Esophagus mucosa (tissue), 1 donor: ENCODE results near the gene CFTR. TPM values are rescaled to one million over a fixed set of nuclear protein-coding genes. Genes with fewer than 3 reads are reported as not detected.
"Not testable (repeated sequence)": the region's sequence is repeated elsewhere in the genome, so short reads cannot be mapped to it uniquely, and the experiment has no call there.

ENCODE experiments used
- ATAC-seq: fragments of 200-7000 bp; cut with Tn5 transposase; one replicate; pipeline ENCODE4 v1.9.1; 2020
- total RNA-seq: library from RNA; stranded (reverse); gene quantifications from one replicate; pipeline ENCODE4 v1.2.4, GENCODE V29; 2023
- donor health status: DM: yes; HTN: yes; CAD: no.

CFTR gene
- 0.60 TPM for total RNA-seq

DNA sequence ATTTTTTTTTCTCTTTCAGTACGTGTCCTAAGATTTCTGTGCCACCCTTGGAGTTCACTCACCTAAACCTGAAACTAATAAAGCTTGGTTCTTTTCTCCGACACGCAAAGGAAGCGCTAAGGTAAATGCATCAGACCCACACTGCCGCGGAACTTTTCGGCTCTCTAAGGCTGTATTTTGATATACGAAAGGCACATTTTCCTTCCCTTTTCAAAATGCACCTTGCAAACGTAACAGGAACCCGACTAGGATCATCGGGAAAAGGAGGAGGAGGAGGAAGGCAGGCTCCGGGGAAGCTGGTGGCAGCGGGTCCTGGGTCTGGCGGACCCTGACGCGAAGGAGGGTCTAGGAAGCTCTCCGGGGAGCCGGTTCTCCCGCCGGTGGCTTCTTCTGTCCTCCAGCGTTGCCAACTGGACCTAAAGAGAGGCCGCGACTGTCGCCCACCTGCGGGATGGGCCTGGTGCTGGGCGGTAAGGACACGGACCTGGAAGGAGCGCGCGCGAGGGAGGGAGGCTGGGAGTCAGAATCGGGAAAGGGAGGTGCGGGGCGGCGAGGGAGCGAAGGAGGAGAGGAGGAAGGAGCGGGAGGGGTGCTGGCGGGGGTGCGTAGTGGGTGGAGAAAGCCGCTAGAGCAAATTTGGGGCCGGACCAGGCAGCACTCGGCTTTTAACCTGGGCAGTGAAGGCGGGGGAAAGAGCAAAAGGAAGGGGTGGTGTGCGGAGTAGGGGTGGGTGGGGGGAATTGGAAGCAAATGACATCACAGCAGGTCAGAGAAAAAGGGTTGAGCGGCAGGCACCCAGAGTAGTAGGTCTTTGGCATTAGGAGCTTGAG is at the start of gene CFTR:
Gene CFTR (plus strand): TSS at position 801 of the 830 bp plus-strand sequence. CDS start 70 bp downstream, outside the sequence.
- ATAC-seq, result no peak

DNA sequence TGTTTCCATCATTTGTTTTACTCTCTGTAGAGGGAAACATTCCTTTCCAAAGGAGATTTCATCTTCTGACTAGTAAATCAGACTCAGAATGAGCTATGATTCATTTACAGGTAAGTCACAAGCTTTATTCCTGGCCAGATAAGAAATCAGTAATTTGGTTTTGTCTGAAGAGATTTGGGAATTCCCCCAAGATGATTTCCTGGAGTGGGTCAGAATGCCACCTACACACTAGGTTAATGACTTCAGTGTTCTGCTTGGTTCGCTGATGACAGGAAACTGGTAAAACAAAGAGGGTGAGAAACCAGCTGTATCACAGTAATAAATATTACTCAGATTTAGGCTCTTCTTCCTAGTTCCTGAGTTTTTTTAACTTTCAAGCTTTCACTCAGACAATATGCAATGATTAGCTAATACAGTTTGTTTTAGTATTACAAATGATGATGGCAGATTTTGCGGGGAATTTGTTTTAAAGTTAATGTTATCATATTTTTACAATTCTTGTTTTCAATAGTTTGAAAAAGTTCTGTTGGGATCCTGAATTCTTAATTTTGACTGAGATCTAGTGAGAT is 44.3 kb upstream of the CFTR start:
- ATAC-seq, result peak; percentile 86

DNA sequence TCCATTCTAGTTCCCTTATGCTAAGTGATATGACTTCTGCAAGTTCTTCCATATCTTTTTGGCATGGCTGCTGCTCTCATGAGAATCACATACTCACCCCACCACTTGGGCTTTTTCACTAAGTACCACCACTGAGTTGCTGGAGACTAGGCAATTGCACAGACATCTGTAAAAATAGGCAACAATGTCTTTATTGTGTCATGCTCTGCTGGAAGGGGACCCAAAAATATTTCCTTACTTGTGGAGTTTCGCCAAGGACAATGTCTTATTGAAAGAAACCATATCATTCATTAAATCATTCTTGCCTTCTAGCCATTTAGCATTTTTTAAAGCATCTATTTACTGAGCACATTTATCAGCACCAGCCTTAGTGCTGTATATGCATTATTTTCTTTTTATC is 35.2 kb upstream of the CFTR start:
- ATAC-seq, result no peak

DNA sequence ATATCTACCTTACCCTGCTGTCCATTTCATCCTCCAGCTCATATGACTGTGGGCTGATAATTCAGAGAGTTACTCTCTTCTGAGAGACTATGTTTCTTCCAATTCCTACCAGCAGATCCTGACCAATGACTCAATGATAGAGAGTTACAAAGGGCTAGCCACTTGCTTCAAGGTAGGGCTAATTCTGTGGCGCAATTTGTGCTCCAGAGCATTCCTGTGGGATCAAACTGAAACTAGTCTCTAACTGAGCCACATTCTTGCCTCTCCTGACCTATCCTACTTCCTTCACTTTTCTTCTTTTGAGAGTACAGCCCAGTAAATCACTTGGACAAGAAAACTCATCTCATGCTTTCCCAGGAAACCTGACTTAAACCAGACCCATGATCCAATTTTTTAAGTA is 34.6 kb upstream of the CFTR start:
- ATAC-seq, result peak; percentile 17

DNA sequence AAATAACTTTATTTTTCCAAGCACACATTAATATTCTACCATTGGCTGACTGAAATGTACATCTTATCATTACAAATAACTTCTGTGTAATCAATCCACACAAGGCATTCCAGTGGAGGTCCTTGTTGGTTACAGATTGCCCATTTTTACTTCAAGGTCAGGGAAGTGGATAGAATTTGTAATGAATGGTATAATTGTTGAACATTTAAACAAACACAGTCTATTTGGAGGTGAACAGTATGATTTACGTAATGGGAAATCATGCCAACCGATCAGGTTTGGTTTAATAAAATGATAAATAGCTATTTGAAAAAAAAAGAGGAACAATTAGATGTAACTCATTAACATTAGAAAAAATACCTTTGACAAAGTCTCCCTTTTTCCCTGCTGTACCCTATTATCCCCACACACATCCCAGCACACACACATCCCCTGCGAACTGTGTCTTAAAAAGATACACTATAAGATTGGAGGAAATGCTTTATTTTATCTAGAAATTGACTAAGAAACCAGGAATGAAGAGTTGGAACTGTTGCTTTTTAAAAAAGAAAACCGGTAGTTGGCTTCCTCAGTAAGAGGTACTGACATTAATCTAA is 33.5 kb upstream of the CFTR start:
- no peak for ATAC-seq

DNA sequence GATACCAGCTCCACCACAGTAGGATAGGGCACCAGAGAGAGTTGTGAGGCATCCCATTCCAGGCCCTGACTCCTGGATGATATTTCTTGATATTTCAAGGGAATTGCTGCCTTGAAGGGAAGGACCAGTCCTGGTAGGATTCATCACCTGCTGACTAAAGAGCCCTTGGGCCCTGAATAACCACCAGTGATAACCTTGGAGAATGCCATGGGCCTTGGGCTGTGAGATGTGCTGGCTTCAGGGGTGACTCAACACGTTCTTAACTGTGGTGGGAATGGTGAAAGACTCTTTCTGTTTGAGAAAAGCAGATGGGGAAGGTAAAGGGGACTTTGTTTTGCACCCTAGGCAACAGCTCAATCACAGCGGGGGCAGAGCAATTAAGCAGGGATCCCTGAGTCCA is 31.2 kb upstream of the CFTR start:
- no peak for ATAC-seq

DNA sequence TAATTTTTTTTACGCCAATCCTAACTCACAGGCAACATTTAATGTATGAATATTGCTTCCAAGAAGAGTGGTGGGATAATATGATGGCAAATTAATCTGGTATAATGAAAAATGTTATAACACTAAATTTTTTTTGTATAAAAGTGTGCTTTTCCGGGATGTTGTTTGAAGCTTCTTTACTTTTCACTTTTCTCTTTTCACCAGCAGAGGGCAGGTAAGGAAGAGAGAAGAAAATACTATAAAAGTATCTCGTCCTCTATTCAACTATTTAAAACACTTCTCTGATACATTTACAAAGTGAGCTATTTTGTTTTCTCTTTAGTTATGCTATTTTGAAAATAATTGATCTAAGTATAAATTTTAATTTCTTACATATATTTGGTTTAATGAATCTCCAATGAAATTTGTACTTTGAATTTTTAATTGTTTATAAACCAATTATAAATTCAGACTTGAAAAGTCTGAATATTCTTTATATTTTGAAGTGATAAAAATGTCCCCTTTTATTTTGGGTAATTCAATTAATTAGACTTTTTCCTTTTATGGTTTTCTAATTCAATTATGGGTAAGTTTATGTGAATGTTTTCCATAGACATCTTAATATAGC is 20.7 kb upstream of the CFTR start:
- no peak for ATAC-seq

DNA sequence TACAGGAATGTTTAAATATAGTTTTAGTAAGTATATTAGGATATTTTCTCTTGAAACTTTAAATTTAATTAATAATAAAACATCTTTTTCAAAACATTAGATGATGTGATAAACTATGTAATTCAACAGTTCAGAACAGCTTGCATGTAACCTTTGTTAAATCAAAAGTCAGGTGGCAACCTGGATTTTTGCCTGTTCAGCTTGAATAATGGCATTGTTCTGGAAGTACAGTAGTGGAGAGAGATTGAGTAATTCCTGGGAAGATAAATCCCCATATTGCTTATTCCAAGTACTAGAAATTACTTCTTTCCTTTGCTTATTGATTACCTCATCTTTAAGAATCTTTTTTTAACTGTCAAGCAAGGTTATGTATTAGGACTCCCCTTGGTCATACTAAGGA is 20.1 kb upstream of the CFTR start:
- no peak for ATAC-seq

DNA sequence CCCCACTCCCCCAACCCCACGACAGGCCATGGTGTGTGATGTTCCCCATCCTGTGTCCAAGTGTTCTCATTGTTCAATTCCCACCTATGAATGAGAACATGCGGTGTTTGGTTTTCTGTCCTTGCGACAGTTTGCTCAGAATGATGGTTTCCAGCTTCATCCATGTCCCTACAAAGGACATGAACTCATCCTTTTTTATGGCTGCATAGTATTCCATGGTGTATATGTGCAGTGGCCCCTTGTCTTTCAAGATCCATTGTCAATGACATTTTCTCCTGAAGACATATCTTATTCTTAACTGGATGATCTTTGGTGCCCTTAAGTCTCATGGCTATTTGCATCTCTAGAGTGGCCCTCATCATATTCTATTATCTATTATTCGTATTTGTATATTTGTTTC is 19.0 kb upstream of the CFTR start:
- not testable (repeated sequence) for ATAC-seq

DNA sequence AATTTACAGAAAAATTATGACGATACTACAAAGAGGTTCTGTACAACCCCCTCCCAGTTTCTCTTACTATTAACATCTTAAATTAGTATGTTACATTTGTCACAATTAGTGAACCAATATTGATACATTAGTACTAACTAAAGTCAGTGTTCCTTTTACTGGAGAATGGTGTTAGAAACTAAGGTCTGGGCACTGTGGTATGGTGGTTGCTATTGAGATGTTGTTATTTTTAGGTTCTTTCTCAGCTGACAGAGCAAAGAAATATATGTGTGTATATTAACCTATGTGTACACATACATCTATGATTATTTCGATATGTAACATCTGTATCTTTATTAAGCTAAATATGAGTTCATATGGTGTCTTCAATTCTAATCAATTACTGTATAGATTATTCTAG is 11.7 kb upstream of the CFTR start:
- ATAC-seq, result no peak

DNA sequence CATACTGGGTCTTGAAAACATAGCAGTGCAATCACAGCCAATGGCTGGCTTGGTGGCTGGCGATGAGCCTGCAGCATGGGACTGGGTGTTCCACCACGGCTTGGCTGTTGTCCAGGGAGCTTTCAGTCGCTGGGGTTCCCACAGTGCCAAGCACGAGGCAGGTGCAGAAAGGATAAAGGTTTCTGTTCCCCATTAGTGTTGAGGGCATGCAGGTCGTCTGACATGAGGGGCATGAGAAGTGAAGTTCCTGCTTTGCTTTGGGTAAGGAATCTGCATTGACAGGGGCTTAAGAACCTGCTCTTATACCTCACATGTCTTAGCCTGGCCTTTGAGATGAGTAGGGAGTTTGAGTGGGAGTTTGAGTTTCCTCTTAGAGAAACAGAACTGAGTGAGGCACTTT is 9.0 kb upstream of the CFTR start:
- no peak for ATAC-seq

DNA sequence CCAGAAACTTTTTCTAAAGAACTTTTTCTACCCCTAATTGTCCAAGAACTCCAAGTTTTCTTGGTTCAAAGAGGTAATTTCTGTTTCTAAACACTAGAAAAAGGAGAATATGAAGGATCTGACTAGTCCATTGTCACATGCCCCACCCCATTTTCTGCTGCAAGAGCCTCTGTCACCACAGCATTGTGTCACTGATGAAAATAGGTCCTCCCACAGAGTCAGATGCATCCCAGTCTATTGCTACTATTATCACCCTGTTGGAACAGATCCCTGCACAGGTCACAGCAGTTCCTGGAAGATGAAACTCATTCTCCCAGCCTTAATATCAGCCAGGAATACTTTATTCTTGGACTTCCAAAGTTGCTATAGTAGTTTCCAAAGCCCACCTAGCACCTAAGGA is 7.5 kb upstream of the CFTR start:
- no peak for ATAC-seq

DNA sequence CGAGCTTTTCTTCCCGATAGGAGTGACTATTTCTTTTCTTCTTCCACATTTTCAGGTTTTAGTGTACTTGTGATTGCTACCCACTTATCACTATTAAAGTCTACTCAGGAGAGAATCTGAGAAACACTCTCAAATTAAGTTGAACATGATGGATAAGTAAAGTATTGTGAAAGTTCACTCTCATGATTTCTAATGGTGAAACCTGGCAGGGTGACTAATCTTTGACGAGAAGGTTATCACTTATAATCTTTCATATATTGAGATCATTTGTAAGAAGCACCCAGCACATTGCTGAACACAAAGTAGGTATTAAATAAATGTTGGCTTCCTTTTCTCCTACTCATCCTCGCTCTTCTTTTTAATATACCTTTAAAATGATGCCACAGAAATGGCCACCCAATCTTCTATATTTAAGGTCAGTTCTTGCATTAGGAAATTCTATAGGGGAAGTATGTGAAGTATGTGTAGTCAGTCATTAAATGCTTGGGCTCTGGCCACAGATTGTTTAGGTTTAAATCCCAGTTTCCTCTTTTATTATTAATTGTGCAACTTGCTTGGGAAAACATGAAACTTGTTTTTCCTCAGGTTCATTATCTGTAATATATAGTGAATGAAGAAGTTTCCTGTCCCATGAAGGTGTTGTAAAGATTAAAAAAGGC is 3.1 kb upstream of the CFTR start:
- no peak for ATAC-seq

DNA sequence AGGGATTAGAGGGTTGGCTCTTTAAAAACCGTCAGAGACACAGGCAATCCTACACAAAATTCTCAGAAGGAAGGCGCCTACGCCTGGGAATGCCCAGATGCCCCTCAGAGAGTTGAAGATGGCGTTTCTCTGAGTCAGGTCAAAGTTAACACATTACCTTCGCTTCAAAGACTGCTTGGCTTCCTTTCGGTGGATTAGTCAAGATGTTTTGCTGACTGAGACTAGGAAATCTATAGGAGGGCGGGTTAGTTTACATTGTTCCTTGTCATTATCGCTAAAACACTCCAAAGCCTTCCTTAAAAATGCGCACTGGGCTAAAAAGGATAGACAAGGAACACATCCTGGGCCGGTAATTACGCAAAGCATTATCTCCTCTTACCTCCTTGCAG is 995 bp upstream of the CFTR start:
- ATAC-seq, result no peak

DNA sequence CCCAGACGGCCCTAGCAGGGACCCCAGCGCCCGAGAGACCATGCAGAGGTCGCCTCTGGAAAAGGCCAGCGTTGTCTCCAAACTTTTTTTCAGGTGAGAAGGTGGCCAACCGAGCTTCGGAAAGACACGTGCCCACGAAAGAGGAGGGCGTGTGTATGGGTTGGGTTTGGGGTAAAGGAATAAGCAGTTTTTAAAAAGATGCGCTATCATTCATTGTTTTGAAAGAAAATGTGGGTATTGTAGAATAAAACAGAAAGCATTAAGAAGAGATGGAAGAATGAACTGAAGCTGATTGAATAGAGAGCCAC is 184 bp downstream of the CFTR start:
- no peak for ATAC-seq

DNA sequence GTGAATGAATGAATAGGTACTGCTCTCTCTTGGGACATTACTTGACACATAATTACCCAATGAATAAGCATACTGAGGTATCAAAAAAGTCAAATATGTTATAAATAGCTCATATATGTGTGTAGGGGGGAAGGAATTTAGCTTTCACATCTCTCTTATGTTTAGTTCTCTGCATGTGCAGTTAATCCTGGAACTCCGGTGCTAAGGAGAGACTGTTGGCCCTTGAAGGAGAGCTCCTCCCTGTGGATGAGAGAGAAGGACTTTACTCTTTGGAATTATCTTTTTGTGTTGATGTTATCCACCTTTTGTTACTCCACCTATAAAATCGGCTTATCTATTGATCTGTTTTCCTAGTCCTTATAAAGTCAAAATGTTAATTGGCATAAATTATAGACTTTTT is 1.2 kb downstream of the CFTR start:
- ATAC-seq, result no peak

DNA sequence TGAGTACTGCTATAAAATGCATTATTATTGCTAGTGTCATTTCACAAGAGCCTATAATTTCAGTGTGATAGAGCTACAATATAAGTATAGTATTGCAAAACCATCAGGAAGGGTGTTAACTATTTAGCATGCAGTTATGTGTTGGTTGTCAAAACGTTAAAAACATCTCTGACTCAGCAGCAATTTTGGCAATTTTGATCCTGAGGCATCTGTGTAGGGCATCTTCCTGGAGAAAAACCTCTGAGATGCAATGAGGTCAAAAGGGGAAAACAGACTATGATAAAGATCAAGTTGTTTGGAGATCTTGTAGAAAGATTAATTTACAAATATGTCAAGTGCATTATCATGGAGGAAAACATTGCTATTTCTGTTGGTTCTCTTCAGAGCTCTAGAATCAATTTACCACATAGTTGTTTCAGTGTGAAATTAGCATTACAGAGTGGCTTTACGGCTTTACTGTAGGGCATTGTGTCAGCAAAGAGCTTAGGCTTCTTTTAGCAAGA is 5.3 kb downstream of the CFTR start:
- ATAC-seq, result no peak

DNA sequence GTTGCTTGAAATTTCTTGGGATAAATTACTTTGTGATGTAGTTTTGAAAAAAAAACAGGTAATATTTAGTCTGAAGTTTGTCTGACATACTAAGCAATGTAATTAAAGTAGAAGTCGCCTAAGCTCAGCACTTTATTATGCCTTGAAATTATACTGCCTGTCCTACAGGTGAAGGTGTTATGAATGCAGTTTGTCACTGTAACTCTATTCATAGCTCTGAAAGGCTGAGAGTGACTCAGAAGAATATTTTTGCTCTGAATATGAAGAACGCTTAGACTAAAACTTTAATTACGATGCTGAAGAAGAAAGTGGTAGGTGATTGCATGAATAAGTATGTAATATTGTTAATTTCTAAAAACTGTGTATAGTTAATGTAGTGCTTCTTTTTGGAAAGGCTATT is 9.2 kb downstream of the CFTR start:
- no peak for ATAC-seq

DNA sequence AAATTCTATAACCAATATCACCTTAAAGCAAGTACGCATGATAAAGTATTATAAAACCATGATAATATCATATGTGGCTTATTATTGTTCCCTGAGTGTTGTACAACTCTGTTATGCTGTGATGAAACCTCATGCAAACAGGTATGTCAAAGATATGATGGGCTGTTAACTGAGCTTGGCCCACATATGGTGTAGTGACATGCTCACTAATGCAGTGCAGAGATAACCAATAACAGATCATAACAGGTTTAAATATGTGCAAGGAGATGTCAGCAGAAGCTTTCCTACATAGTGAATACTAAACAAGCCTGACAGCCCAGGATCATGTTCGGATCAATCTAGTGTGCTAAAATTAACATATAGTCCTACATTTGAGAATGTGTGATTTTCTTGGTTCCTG is 9.6 kb downstream of the CFTR start:
- ATAC-seq, result no peak

DNA sequence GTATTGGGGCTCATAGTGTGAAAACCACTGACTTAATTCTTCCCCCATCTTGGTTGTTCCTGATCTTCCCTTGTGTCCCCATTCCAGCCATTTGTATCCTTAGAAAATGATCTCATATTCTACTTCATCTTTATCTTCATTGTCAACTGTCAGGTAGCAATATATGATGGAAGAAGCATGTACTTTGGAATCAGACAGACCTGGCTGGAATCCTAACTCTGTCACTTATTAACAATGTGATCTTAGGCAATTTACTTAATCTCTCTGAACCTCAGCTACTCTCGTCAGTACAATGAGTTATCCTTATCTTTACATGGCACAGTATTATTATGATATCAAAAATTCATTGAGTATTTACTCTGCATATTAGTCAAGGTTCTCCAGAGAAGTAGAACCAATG is 10.1 kb downstream of the CFTR start:
- ATAC-seq, result no peak

DNA sequence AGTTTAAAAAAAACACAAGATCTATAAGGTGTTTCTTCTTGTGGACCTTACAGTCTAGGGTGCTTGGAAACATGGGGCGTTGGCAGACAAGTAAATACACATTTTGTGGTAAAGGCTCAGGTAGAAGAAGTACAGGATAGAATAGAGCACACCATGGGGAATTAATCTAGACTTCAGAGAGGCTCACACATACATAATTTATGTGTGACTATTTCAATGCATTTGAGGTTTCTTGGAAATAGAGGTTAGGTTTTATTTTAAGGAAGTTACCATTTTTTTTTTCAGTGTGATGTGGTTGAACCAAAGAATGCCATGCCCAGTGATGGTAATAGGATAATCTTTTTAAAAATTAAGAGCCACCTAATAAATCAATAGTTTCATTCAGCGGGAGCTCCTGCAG is 12.8 kb downstream of the CFTR start:
- no peak for ATAC-seq

DNA sequence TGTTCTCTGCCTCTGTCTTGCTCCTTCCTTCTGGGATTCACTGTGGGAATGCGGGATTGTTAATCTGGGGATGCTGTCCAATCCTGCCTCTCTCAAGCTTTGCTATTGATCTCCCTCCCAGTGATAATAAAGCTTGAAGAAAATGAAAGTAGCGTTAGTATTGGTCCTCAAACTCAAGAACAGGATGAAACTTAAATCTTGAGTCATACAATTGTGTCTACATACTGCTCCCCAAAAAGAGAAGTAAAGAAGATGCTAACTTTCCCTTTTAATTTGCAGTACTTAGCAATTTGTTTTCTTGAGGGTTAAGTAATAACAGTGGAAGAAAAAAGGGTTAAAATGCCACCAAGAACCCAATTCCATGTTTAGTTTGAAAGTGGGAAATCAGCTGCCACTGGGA is 13.6 kb downstream of the CFTR start:
- ATAC-seq, result no peak

DNA sequence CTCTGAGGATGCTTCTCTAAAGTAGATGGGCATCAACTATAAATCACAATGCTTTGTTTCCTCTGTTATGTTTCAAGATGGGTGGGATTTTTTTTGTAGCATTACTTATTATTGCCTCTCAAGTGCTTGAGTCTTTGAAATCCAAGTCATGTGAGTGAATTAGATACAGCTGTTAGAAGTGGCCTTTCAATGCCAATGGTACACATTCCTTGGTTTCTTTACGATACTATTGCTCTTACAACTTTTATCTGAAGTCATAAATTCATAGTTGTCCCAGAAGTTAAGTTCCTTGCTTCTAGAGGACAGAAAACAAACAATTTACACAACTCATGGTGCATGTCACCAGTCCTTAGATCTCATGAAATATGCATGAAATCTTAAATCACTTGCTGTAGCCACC is 15.5 kb downstream of the CFTR start:
- no peak for ATAC-seq
